GM19452 (cell line): ENCODE results near the gene TTC23.
"Not testable (repeated sequence)": the region's sequence is repeated elsewhere in the genome, so short reads cannot be mapped to it uniquely, and the experiment has no call there.

Experiments used
- ATAC-seq: cut with Tn5 transposase; IDR thresholded peaks from one replicate; pipeline ENCODE4 v1.9.1; 2021; ENCODE audit not compliant: unreplicated experiment

TTC23 gene

DNA sequence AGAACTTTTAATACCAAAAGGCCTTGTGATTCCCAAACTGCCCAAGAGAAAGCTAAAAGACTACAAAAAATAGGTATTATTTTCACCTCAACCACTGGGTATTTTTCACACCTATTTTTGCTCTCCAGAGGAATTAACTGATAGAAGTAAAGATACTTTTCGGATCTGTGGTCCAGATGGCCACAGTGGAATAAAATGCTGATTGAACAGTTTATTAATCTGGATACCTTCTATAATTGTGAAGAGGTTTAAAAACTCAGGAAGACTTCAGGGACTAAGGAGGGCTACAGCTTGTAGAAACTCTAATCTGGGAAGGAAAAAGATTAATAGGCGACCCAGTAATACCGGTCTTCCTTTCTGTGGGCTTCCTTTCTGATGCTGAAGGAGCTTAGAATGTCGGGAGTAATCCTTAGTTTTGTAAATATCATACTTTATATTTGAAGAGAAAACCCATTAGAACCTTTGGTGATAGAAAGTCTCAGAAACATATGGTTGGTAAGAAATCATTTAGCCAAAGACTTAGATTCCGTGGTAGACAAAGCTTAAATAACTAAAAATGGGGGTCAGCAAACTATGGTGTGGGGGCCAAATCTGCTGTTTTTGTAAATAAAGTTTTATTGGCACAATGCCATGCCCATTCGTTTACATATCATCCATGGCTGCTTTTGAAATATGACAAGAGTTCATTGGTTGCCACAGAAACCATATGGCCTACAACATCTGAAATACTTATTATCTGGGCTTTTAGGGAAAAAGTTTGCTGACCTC is 47.8 kb downstream of the TTC23 start:
- no peak for ATAC-seq

DNA sequence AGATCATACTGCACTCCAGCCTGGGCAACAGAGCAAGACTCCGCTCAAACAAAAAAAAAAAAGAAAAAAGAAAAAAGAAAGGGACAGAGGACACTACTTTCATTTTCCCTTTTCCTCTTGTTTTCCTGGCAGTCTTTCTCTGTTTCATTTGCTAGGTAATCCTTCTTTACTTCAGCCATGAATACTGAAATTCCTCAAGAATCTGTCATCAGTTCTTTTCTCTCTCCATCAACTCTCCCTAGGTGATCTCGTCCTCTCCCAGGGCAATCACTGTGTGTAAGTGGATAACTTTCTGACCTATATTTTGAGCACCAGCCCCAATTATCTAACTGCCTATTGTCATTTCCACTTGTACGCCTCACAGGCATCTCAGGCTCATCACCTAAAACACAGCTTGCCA is 51.5 kb downstream of the TTC23 start:
- ATAC-seq = no peak

DNA sequence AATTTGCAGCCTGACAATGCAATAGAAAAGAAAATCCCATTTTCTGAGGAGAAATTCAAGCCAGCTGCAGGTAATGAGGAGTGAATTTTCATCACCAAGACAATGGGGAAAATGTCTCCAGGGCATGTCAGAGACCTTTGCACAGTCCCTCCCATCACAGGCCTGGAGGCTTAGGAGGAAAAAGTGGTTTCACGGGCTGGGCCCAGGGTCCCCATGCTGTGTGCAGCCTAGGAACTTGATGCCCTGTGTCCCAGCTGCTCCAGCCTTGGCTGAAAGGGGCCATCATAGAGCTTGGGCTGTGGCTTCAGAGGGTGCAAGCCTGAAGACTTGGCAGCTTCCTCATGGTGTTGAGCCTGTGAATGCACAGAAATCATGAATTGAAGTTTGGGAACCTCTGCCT is 57.2 kb downstream of the TTC23 start:
- ATAC-seq = not testable (repeated sequence)

DNA sequence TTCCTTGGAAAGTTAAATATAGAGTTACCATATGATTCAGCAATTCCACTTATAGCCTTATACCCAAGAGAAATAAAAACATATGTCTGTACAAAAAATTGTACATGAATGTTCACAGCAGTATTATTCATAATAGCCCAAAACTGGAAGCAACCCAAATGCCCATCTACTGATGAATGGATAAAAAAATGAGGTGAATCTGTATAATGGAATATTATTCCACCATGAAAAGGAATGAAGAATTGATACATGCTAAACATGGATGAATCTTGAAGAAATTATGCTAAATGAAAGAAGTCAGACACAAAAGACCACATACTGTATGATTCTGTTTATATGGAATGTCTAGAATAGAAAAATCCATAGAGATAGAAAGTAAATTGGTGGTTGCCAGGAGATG is 61.4 kb downstream of the TTC23 start:
- no peak for ATAC-seq

DNA sequence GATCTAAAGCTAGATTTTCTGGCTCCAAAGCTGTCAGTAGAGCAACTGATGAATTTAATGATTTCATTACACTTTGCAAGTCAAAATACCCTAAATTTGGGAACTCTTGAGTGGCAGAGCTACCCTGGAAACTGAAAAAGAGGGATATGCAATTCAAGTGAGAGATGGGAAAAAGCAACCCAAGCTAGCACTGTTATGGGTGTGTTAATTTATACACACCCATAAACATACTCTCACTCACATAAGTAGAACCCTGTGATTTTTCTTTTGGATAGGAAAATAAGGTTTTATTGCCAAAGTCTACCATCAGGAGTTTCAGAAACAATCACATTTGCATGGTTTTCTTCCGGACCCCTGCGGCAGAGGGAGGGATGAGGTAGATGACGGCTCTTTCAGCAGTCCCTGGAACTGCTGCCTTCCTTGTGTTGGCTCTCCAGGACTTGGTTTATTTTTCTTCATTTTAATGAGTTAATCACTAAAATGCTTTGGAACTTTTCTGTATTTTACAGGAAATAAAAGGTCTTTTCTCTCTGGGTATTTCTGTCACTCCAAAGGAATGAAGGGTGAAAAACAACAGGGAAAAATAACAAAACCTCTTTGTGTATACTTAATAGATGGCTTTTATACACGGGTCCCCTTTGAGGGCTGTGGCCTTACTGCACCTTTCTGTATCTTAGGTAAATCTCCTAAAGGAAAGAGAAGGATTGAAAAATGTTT is 63.8 kb downstream of the TTC23 start:
- ATAC-seq = no peak

DNA sequence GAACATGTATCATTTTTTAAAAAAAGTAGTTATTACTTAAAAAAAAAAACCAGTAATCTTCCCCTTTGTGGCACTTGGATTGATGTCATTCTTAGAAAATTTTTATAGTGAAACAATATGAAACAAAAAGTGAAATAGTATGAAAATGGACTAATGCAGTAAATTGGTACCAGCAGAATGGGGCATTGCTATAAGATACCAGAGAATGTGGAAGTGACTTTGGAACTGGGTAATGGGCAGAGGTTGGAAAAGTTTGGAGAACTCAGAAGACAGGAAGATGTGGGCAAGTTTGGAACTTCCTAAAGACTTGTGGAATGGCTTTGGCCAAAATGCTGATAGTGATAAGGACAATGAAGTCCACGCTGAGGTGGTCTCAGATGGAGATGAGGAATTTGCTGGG is 66.6 kb downstream of the TTC23 start:
- no peak for ATAC-seq

DNA sequence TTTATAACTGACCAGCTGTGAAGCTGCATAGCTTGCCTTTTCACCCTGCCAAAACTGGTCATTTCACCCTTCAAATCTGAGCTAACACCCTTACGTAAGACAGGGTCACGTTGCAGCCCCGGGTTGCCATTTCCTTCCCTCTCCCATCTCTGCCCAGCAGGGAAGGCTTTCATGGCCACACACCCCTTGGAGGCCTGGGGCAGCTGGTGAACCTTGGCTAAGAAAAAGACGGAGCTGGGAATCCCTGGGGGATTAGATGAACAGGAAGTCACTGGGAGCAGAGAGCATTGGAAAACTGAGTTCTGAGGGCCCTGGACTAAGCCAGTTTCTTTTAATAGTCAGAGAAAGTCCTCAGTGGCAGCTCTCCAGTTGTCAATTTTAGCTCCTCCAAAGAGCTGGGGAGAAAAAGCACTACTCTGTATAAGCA is 67.8 kb downstream of the TTC23 start:
- ATAC-seq = no peak

DNA sequence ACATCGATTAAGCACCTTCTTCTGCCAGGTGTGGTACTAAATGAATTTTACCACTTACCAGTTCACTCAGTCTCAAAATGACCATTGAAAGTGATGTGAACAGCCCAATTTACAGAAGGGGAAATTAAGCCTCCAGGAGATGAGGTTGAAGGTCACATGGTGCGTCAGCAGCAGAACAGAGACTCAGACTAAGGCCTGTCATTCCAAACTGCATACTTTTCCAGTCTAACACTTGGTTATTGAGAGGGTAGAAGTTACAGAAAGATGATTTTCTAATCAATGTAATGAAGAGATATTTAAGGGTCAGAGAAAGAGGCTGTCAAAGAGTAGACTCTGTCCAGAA is 68.4 kb downstream of the TTC23 start:
- ATAC-seq = no peak

DNA sequence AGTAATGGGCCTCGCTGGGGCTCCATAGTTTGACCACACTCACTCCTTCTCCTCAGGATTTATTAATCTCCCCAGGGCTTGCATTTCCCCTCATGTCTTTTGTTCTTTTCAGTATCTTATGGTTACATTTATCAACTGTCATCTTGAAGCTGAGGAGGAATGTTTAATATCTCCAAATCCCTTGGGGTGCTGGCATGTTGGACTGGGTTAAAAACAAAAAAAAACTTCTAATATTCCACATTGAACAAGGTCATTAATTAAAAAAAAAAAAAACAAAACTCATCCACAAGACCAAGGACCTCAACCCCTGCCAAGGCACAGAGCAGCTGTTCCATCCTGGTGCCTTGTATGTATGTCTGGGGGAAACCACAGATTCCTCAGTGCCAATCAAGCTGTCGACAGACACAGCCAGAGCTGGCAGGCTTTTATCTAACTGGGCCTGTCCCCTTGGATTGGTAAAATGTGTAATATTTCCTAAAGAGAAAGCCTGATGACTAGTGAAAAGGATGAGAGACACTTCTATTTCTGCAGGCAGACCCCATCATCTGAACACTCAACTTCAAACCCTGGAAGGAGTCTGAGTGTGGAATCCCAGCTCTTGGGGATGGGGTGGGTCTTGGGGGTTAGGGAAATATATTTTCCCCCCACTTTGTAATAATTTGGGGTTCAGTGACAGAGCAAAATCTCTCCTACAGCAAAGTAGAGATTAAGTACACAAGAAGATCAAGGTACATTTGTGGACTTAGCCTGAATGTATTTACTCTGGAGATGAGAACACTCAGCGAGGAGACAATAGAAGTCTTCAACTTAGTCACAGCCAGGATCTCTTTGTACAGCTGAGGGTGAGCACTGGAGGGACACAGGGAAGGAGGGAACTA is 69.1 kb downstream of the TTC23 start:
- ATAC-seq = no peak

DNA sequence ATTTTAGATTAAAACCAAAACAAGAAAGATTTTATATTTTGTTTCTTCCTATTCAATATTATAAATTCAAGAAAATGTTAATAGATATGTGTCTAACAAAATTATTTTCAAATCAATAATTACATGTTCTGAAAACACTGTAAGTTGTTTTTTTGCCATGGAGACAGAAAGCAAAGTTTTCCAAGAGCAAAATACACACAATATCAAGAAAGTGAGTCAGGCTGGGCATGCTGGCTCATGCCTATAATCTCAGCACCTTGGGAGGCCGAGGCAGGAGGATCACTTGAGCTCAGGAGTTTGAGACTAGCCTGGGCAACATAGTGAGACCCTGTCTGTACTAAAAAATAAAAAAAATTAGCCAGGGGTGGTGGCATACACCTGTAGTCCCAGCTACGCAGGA is 71.7 kb downstream of the TTC23 start:
- no peak for ATAC-seq

DNA sequence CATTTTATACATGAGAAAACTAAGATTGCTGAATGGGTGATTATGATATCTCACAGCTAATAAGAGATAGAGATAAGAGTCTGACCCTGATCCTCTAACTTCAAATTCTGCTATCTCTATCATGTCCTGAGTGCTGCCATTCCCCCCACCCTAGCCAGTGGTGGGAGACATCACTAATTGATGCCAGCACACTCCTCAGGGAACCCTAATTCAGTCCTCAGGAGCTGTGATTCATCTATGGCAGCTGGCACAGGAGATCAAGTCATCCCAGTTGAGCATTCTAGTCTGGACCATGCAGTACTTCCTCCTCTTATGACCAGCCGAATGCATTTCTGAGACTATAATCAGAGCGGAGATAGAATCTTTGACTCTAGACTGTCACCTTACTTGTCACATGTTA is 72.6 kb downstream of the TTC23 start:
- no peak for ATAC-seq

DNA sequence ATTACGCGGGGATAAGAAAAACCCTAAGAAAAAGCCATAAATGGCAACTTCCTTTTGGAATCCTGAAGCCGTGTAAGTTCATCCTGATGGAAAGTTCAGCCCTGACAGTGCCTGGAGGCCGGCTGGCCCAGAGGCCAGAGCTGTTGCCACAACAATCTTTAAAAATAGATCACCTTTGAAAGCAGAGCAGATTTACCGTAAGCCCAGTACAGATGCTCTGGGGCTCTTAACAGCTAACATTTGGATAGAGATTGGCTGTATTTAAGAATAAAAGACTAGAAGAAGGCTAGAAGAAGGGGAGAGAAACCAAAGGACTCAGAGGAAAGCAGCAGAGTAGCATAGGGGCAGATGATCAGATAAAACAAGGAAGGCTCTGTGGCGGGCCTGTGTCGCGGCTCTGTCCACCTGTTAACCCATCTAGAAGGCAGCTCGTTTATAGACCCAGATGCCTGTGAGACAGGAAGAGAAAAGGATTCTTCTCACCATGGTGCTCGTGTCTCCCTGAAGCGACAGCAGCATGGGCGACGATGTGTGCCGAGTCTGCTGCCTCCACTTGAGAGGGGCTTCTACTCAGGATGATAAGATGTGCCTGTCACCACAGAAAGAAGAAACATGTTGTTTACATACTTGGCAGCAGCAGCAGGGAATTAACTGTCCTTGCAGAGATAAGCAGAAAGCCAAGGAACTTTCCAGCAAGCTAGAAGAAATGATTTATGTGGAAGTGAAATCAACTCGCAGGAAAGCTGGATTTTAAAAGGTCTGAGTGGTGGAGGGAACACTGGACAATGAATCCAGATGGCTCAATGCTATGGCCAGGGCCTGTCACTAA is 74.6 kb downstream of the TTC23 start:
- no peak for ATAC-seq

DNA sequence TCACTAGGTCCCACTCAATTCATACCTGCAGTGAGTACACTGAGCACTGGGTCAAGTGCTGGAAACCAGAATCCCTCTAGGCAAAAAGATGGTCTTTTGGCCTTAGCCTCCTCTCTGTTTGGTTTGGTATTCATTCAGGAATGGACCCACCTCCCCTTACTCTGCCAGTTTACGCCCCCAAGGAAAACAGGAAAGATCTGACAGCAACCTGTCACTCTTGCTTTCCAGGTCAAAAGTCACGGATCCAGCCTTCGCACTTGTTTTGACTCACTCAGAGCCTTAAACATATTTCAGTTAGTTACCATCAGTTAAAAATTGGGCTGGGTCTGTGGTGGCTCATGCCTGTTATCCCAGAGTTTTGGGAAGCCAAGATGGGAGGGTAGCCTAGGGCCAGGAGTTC is 76.4 kb downstream of the TTC23 start:
- ATAC-seq = no peak

DNA sequence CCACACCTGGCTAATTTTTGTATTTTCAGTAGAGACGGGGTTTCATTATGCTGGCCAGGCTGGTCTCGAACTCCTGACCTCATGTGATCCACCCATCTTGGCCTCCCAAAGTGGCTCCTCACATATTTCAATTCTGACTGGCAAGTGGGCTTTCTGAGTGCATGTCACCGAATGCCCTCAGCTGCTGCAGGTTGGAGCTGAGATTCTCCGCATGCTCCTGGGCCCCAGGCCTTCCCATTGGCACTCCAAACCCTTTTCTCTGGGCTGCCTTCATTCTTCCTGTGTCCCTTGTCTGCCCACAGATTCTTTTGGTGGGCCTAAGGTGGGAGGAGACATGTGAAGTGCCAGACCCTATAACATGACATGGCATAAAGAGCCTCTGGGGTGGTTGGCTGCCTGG is 77.2 kb downstream of the TTC23 start:
- no peak for ATAC-seq

DNA sequence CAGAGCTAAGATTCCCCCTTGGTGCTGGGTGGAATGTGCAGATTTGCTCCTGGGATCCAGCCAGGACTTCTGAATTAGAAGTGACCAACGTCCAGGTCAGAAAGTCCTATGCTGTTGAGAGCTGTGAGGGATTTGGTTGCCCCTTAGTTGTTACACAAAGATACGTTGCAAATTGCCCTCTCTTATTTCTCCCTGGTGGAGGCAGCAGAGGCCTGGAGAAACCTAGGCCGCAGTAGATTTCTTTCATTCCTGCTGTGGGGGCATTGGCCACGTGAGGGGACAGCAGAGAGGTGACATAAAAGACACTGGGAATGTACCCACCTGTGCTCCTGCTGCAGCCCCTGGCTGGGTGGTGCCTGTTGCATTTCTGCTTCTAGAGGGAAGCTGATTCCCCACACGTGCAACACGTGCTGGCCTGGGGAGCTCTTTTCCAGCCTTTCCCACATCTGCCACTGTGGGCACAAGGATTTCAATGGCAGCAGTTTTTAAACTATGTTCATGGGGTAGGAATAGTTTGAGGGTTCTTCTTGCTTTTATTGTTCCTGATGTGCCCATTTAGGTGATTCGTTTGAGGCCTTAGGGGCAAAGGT is 78.8 kb downstream of the TTC23 start:
- no peak for ATAC-seq

DNA sequence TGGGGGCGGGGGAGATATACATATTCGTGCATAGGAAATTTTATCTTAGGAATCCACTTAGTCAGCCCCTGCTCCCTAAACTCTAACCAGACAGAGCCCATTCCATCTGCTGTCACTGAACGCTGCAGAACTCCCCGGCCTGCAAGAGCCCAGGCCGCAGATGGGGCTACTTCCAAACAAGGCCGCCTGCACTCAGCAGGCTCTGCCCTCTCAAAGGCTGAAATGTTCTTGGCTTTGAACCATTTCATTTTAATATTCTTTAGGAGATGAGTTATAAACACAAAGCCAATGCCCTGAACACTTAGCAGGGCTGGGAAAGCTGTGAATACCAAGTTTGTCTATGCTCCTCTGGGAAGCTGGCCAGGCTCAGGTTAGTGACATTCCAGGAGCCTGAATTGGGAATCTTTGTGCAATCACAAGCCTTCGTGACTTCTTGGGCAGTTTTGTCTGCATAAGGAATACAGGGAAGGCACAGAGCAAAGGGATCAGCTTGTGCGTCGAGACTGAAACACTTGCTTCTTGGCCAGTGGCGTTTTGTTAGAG is 79.5 kb downstream of the TTC23 start:
- no peak for ATAC-seq

DNA sequence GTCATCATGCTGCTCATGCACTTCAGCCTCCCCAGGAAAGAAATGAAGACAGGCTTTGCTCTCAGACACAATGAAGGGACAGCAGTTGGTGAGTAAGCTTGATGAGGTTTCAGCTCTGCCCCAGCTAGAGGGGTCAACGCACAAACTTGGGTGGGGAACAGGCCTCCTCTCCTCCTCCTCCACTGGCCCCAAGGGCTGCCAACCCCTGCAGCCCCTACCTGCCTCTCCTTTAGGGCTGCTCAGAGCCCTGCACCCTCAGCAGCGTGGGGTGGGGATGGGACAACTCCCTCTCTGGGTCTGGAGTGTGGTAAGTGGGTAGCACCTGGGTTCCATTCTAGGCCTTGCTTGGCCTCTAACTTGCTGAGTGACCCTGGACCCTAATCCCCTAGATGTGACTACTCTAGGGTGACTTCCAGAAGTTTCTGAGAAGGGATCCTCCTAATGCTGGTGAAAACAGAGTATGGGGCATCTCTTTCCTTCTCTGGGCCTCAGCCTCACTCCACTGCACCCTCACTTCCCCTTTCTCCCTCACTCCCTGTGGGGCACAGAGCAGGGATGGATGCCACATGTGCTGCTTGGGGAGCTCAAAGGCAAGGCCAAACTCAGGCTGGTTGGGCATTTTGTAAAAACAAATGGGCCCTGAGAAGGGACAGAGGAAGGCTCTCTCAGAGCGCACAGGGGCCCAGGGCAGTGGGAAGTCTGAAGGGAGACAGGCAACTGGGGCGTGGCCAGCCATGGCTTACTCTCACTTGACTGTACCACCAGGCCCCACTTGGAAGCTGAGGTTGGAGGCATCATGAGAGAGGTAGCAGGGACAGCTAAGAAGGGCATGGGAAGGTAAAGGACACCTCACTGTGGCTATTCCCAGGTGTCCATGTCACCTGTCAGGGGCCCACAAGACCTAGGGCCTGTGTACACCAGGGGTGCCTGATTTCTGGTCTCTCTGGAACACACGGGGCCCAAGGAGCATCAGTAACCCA is 80.5 kb downstream of the TTC23 start:
- no peak for ATAC-seq

DNA sequence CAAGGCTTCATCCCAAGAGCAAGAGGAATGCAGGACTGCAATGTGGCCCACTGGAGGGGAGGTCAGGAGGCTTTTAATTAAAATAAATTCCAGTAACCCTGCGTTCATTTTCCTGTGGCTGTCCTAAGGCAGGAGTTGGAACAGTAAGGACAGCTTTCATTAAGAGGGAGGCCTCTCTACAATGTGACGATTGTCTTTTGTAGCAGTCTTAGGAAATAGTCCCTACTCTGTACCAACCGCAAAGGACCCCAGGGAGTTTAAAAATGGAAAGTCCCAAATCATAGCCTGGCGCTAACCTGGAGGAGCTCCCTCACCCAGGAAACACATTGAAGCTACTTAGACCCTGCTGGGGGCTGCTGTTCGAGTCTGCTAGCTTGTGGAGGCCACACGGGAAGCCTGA is 81.7 kb downstream of the TTC23 start:
- no peak for ATAC-seq

DNA sequence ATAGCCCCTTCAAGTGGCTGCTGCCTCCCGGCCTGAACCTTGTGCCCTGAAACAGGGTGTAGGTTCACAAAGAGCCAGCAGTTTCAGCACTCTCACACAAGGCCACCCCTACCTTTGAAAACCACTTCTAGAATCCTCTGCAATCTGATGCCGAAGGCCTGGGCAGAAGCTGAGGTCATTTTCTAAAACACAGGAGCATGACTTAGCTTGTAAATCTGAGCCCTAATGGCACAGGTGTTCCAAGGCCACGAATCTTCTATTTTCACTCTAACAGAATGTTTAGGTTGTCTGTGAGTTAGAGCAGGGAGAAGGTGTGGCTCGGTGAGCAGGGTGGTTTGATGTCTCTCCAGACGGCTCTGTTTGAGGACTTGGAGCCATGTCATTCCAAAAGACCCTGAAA is 82.2 kb downstream of the TTC23 start:
- ATAC-seq = no peak
